Breast epithelium (tissue), 3 donors: ENCODE data around the gene POLA1.

Experiments
- POLR2AphosphoS5 ChIP-seq, 3 donors: sonication (generic); formaldehyde crosslinking; IDR thresholded peaks; one replicate each; pipeline ENCODE4 v1.6.1; 2017; ENCODE audit warnings: antibody characterized with exemption in 3 of 3
- TF ChIP-seq, protein P1 (sequence below), 3 donors: fragments of 450-650 bp; IDR thresholded peaks; one replicate each; pipeline ENCODE4 v1.5.1; 2016 to 2017; ENCODE audit warnings: antibody characterized with exemption in 3 of 3, mild to moderate bottlenecking in 3 of 3, moderate library complexity in 3 of 3

DNA sequence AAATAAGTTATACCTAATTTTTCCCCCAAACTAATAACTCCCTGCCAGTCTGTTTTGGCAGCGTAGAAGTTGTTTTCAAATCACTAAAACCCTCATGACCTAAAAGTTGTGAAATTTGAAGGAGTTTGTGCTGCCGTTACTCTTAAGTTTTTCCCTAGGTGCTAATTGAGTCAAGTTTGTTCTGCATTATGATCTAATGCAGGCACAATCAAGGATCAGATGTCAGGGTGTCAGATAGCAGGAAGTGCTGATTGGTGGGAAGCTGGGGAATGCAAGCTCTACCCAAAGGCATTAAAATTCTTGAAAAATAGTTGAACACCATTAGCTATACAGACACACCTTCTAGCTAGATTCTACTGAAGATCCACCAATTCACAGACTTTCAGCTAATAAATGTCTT lies 270.1 kb downstream of the POLA1 start:
- TF ChIP-seq, protein P1, sequence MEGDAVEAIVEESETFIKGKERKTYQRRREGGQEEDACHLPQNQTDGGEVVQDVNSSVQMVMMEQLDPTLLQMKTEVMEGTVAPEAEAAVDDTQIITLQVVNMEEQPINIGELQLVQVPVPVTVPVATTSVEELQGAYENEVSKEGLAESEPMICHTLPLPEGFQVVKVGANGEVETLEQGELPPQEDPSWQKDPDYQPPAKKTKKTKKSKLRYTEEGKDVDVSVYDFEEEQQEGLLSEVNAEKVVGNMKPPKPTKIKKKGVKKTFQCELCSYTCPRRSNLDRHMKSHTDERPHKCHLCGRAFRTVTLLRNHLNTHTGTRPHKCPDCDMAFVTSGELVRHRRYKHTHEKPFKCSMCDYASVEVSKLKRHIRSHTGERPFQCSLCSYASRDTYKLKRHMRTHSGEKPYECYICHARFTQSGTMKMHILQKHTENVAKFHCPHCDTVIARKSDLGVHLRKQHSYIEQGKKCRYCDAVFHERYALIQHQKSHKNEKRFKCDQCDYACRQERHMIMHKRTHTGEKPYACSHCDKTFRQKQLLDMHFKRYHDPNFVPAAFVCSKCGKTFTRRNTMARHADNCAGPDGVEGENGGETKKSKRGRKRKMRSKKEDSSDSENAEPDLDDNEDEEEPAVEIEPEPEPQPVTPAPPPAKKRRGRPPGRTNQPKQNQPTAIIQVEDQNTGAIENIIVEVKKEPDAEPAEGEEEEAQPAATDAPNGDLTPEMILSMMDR (IDR thresholded peaks at IDR 0.05) = no peak
- TF ChIP-seq POLR2AphosphoS5 (IDR thresholded peaks at IDR 0.05) = no peak
